ENCODE results near the gene NMNAT2.
A peak's percentile ranks its signal among the peaks of the same experiment; 100 is the strongest.

The NMNAT2 gene

GRCh38 chr1:183310753-183311479 is 107.3 kb downstream of the NMNAT2 start:
- peak in 1 of 2 experiments; percentile 59 for DNase-seq

- DNase-seq: no peak
These were observed 109.5 kb downstream of the NMNAT2 start for GRCh38 chr1:183308719-183309118.

- DNase-seq: no peak
These were observed 111.7 kb downstream of the NMNAT2 start for GRCh38 chr1:183306317-183307042.

GRCh38 chr1:183304440-183305107 is 113.6 kb downstream of the NMNAT2 start:
- peak; percentile 57 to 92 for DNase-seq

GRCh38 chr1:183303901-183304300 is 114.3 kb downstream of the NMNAT2 start:
- DNase-seq: no peak

- DNase-seq: no peak
These were observed 114.9 kb downstream of the NMNAT2 start for GRCh38 chr1:183303323-183303645.

GRCh38 chr1:183302452-183303322 is 115.5 kb downstream of the NMNAT2 start:
- no peak for DNase-seq

GRCh38 chr1:183301239-183301638 is 116.9 kb downstream of the NMNAT2 start:
- peak in 1 of 2 experiments; percentile 40 for DNase-seq

- no peak for DNase-seq
These were observed 117.4 kb downstream of the NMNAT2 start for GRCh38 chr1:183300828-183301227.

GRCh38 chr1:183300395-183300794 is 117.8 kb downstream of the NMNAT2 start:
- DNase-seq: no peak

- DNase-seq: no peak
These were observed 121.4 kb downstream of the NMNAT2 start for GRCh38 chr1:183296782-183297181.

- no peak for DNase-seq
These were observed 122.7 kb downstream of the NMNAT2 start for GRCh38 chr1:183295521-183295920.

- DNase-seq: no peak
These were observed 124.3 kb downstream of the NMNAT2 start for GRCh38 chr1:183293876-183294275.

- DNase-seq: no peak
These were observed 124.9 kb downstream of the NMNAT2 start for GRCh38 chr1:183293241-183293640.

GRCh38 chr1:183291802-183292514 is 126.2 kb downstream of the NMNAT2 start:
- no peak for DNase-seq

- DNase-seq: no peak
These were observed 126.9 kb downstream of the NMNAT2 start for GRCh38 chr1:183291216-183291762.

- DNase-seq: no peak
These were observed 127.6 kb downstream of the NMNAT2 start for GRCh38 chr1:183290628-183291027.

- DNase-seq: peak in 1 of 2 experiments; percentile 42
These were observed 129.1 kb downstream of the NMNAT2 start for GRCh38 chr1:183289051-183289496.

- DNase-seq: no peak
These were observed 129.6 kb downstream of the NMNAT2 start for GRCh38 chr1:183288583-183288982.

GRCh38 chr1:183287191-183287675 is 130.9 kb downstream of the NMNAT2 start:
- DNase-seq: peak in 1 of 2 experiments; percentile 53

- no peak for DNase-seq
These were observed 132.4 kb downstream of the NMNAT2 start for GRCh38 chr1:183285746-183286145.

GRCh38 chr1:183285256-183285655 is 132.9 kb downstream of the NMNAT2 start:
- DNase-seq: peak in 1 of 2 experiments; percentile 73
